ENCODE data around the gene EPM2A. TPM values are rescaled to one million over a fixed set of nuclear protein-coding genes. Genes with fewer than 3 reads are reported as not detected.

EPM2A gene
- total RNA-seq = 3.3 and 4.3 TPM in 2 replicates

GRCh38 chr6:145735356-145736165 lies at the start of gene EPM2A:
TSS of gene EPM2A (minus strand) at chr6:145735520. CDS start at chr6:145735498, 22 bp downstream.

Small RNAs within 50 kb of the gene (small RNA-seq; reads per million reads assigned to genes)
- gene AL023806.2 = not detected

Other genes starting within 250 kb of the EPM2A start
- 8.1 and 10.2 TPM in 2 replicates for gene FBXO30, start 79.3 kb upstream of the EPM2A start, total RNA-seq
- 18.4 and 24.8 TPM in 2 replicates for gene SHPRH, start 228.8 kb upstream of the EPM2A start, total RNA-seq